ENCODE results near the gene NPAS3. TPM values are rescaled to one million over a fixed set of nuclear protein-coding genes. Genes with fewer than 3 reads are reported as not detected.

Gene NPAS3
- total RNA-seq, 4 donors from 2014 or later: 1.5 to 12.3 (median 3.4) TPM

- no peak overlapping the region for H3K27ac ChIP-seq
These were observed 522.4 kb downstream of the NPAS3 start for GRCh38 chr14:33461036-33461435.

DNA sequence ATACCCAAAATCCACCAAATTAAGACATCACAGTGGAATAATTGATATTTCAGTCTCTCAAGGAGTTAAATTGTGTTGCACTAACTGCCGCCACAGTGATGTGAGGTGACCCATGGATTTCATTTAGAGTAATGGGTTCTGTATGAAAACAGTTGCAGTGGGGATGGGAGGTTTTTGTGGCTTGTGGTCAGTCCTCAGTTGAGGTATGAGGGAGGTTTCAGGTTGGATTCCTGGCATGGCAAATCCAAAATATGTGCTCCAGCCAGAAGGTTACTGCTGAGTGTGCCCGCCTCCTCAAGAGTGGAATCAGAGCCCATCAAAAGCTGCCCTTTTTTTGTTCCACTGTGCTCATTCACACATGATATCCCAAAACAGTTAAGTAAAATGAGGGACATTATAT is 525.1 kb downstream of the NPAS3 start:
- Histone ChIP-seq H3K4me1 (no peaks in the 10 kb centered on the region), H3K27ac (no peak overlapping the region), H3K27me3 (no peaks in the 10 kb centered on the region), H3K36me3 (no peaks in the 10 kb centered on the region), H3K9me3 (no peaks in the 10 kb centered on the region), H3K4me3 (no peak overlapping the region)
- WGBS, 2 donors: 95 to 97% methylated on average over 2 of the region's 2 CpGs
- TF ChIP-seq EP300 (IDR thresholded peaks at IDR 0.05): no peak
- TF ChIP-seq, protein P1, sequence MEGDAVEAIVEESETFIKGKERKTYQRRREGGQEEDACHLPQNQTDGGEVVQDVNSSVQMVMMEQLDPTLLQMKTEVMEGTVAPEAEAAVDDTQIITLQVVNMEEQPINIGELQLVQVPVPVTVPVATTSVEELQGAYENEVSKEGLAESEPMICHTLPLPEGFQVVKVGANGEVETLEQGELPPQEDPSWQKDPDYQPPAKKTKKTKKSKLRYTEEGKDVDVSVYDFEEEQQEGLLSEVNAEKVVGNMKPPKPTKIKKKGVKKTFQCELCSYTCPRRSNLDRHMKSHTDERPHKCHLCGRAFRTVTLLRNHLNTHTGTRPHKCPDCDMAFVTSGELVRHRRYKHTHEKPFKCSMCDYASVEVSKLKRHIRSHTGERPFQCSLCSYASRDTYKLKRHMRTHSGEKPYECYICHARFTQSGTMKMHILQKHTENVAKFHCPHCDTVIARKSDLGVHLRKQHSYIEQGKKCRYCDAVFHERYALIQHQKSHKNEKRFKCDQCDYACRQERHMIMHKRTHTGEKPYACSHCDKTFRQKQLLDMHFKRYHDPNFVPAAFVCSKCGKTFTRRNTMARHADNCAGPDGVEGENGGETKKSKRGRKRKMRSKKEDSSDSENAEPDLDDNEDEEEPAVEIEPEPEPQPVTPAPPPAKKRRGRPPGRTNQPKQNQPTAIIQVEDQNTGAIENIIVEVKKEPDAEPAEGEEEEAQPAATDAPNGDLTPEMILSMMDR (IDR thresholded peaks at IDR 0.05): no peak
- TF ChIP-seq POLR2A (IDR thresholded peaks at IDR 0.05): no peak
- DNase-seq (ENCODE audit: low spot score in 2 of 2): no peak

More at GRCh38 chr14:33461036-33461435, 522.4 kb downstream of the NPAS3 start:
- no peaks in the 10 kb centered on the region for H3K4me1 ChIP-seq
- no peaks in the 10 kb centered on the region for H3K27me3 ChIP-seq
- H3K4me3 ChIP-seq: no peak overlapping the region
- TF ChIP-seq POLR2A (IDR thresholded peaks at IDR 0.05) (no peak), EP300 (IDR thresholded peaks at IDR 0.05) (no peak)
- TF ChIP-seq, protein P1 (IDR thresholded peaks at IDR 0.05): no peak
- 61 to 62% methylated on average over 4 of the region's 4 CpGs for WGBS, 2 donors
- no peaks in the 10 kb centered on the region for H3K9me3 ChIP-seq
- DNase-seq (ENCODE audit: low spot score in 2 of 2): no peak
- no peaks in the 10 kb centered on the region for H3K36me3 ChIP-seq

GRCh38 chr14:33464254-33464962 is 525.7 kb downstream of the NPAS3 start:
- TF ChIP-seq POLR2A (IDR thresholded peaks at IDR 0.05) (no peak), EP300 (IDR thresholded peaks at IDR 0.05) (no peak)
- TF ChIP-seq, protein P1 (IDR thresholded peaks at IDR 0.05): no peak
- DNase-seq (ENCODE audit: low spot score in 2 of 2): no peak
- H3K9me3 ChIP-seq: no peaks in the 10 kb centered on the region
- no peaks in the 10 kb centered on the region for H3K4me1 ChIP-seq
- no peak overlapping the region for H3K27ac ChIP-seq
- H3K27me3 ChIP-seq: no peaks in the 10 kb centered on the region
- no peaks in the 10 kb centered on the region for H3K36me3 ChIP-seq
- 66 to 77% methylated on average over 10 of the region's 10 CpGs for WGBS, 2 donors
- no peak overlapping the region for H3K4me3 ChIP-seq

GRCh38 chr14:33465846-33466700 is 527.4 kb downstream of the NPAS3 start:
- Histone ChIP-seq H3K27ac (no peak overlapping the region), H3K9me3 (no peaks in the 10 kb centered on the region), H3K36me3 (no peaks in the 10 kb centered on the region), H3K27me3 (no peaks in the 10 kb centered on the region), H3K4me1 (no peaks in the 10 kb centered on the region), H3K4me3 (no peak overlapping the region)
- no peak for DNase-seq (ENCODE audit: low spot score in 2 of 2)
- TF ChIP-seq, protein P1 (IDR thresholded peaks at IDR 0.05): no peak
- TF ChIP-seq EP300 (IDR thresholded peaks at IDR 0.05) (no peak), POLR2A (IDR thresholded peaks at IDR 0.05) (no peak)
- 88 to 89% methylated on average over 10 of the region's 10 CpGs for WGBS, 2 donors

- Histone ChIP-seq H3K36me3 (no peaks in the 10 kb centered on the region), H3K4me1 (no peaks in the 10 kb centered on the region), H3K9me3 (no peaks in the 10 kb centered on the region), H3K27ac (no peak overlapping the region), H3K27me3 (no peaks in the 10 kb centered on the region), H3K4me3 (no peak overlapping the region)
- WGBS, 2 donors: 77 to 80% methylated on average over 4 of the region's 4 CpGs
- no peak for DNase-seq (ENCODE audit: low spot score in 2 of 2)
- TF ChIP-seq, protein P1 (IDR thresholded peaks at IDR 0.05): no peak
- no peak for TF ChIP-seq EP300 (IDR thresholded peaks at IDR 0.05)
- no peak for TF ChIP-seq POLR2A (IDR thresholded peaks at IDR 0.05)
These were observed 529.3 kb downstream of the NPAS3 start for GRCh38 chr14:33467971-33468370.

Measured in tibial nerve (tissue), 4 donors.